NCI-H1048 (cell line): Measurements from ENCODE around the gene ANKMY1.
A peak's percentile ranks its signal among the peaks of the same experiment; 100 is the strongest.

Source experiments
- DNase-seq: peaks from one replicate; lab custom pipeline; 2025; lab: John Stamatoyannopoulos, UW

Gene ANKMY1

GRCh38 chr2:240594511-240595380 is 37.0 kb upstream of the ANKMY1 start:
- no peak for DNase-seq

GRCh38 chr2:240593703-240594451 is 36.1 kb upstream of the ANKMY1 start:
- DNase-seq = no peak

- no peak for DNase-seq
These were observed 35.4 kb upstream of the ANKMY1 start for GRCh38 chr2:240593026-240593702.

GRCh38 chr2:240591784-240592183 is 34.0 kb upstream of the ANKMY1 start:
- no peak for DNase-seq

- no peak for DNase-seq
These were observed 33.4 kb upstream of the ANKMY1 start for GRCh38 chr2:240591226-240591625.

GRCh38 chr2:240590681-240591111 is 32.9 kb upstream of the ANKMY1 start:
- DNase-seq = no peak

- no peak for DNase-seq
These were observed 32.2 kb upstream of the ANKMY1 start for GRCh38 chr2:240589850-240590525.

- DNase-seq = no peak
These were observed 31.6 kb upstream of the ANKMY1 start for GRCh38 chr2:240589375-240589774.

- no peak for DNase-seq
These were observed 30.9 kb upstream of the ANKMY1 start for GRCh38 chr2:240588669-240589068.

DNA sequence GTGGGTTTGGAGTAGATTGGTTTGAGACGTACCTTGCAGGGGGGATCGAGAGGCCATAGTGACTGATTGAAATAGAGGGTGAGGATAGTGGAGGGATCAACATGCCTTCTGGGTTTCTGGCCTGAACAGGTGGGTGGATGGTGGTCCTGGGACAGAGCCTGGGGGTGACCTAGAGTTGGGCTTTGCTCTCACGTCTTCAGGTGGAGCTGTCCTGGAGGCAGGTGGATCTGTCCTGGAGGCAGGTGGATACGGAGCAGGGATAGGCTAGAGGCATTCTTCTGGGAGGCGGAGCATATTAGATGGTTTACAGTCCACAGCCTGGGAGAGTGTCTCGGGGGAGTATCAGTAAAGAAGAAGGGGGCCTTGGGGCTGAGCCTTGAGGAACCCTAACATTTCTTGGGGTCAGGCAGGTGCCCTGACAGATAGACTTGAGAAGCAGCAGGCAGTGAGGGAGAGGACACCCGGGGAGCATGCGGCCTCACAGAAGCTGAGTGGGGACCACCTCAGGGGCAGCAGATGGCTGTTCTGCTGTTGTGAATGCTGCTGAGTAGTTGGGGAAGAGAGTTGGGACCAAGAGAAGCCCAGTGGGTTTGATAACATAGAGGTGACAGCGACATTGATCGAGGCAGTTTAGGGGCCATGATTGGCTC is 30.3 kb upstream of the ANKMY1 start:
- DNase-seq = no peak

DNA sequence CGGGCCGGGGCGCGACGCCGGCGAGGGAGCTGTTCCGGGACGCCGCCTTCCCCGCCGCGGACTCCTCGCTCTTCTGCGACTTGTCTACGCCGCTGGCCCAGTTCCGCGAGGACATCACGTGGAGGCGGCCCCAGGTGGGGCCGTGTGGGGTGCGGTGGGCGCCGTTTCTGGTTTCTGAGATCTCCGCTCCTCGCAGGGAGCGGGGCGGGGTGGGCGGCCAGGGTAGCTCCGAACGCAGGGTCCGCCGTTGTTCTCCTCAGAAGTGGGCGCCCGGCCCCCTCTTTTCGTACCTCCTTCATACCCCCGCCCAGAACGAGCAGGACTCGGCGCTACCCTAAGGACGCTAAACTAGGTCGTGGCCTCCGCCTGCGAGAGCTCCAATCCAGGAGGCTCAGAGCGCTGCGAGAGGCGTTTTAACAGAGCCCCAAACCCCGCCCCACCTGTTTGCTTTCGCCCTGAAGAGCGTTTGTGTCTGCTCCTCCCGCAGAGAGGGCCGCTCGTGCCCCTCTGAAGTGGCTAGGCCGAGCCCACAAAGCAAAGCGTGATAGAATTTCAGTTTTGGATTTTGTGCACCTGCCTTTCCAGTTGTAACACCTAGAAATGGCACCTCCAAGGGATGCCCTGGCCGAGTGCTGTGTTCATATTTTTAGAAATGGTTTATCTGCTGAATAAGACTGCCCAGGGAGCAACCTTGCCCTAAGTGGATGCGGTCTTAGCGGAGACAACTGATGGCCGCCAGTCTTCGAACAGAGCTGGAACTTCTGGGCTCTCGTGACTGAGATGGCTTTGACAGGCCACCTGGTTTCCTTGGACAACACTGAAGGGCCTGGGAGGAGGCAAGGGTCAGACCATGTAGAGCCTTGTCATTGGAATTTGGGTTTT is 29.4 kb upstream of the ANKMY1 start:
- DNase-seq = no peak

GRCh38 chr2:240586198-240586918 is 28.6 kb upstream of the ANKMY1 start, which contains the start of gene CAPN10:
Gene CAPN10, plus strand, starts transcription at chr2:240586734. Its CDS starts 178 bp downstream, at chr2:240586912.
- peak; percentile 88 for DNase-seq

GRCh38 chr2:240585681-240586197 is 28.0 kb upstream of the ANKMY1 start:
- no peak for DNase-seq

GRCh38 chr2:240585101-240585500 is 27.3 kb upstream of the ANKMY1 start:
- no peak for DNase-seq

- DNase-seq = peak; percentile 11
These were observed 26.8 kb upstream of the ANKMY1 start for GRCh38 chr2:240584486-240585031.

DNA sequence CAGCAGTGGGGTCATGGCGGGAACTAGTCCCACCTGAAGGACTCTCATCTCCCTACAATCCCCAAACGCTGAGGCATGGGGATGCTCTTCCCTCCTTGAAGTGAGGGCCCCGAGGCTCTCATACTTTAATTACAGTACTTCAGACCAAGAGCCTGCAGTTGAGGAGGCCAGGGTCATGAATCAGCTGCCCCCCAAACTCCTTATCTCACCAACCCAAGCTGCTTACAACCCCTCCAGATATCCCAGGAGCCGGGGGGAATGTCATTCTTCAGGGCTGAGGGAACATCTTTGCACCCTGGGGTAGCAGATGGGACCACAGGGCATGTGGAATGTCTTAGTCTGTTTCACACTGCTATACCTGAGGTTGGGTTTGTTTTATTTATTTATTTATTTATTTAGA is 26.0 kb upstream of the ANKMY1 start:
- DNase-seq = no peak

- DNase-seq = no peak
These were observed 25.0 kb upstream of the ANKMY1 start for GRCh38 chr2:240582781-240583180.

DNA sequence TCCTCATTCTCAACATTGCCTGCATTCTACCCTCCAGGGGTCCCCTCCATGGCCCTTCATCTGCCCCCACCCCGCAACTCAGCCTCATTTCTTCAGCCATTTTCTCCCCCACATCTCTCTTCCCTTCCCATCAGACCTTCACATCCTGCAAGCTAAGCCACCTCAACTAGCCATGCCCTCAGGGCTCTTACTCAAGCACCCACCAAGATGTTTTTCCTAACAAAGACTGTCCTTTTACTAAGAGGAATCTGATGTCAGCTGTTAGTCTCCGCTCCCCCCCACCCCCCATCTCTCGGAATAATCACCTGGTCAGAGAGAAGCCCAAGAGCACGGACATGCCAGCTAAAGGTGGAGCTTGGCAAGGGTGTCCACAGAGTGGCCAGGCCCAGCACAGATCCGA is 24.0 kb upstream of the ANKMY1 start:
- DNase-seq = no peak
